ENCODE measurements around the gene EMX1.
"Not testable (repeated sequence)": the region's sequence is repeated elsewhere in the genome, so short reads cannot be mapped to it uniquely, and the experiment has no call there.

EMX1 gene

GRCh38 chr2:72892506-72893173 is 24.7 kb upstream of the EMX1 start:
- no peaks in the 10 kb centered on the region for H3K9me3 ChIP-seq (ENCODE audit: insufficient read depth, low read depth, low read length)
- H3K9ac ChIP-seq (ENCODE audit: low read depth, low read length), result no peak overlapping the region
- no peak overlapping the region for H3K27ac ChIP-seq (ENCODE audit: low read length)
- peaks cover 7% of the 10 kb centered on the region; the same call in 1 of the 2 replicates for H3K4me1 ChIP-seq (ENCODE audit: insufficient read depth, low read length)
- peaks cover 78% of the 10 kb centered on the region for H3K27me3 ChIP-seq (ENCODE audit: insufficient read depth, low read length)
- no peak overlapping the region for H3K4me3 ChIP-seq (ENCODE audit: low read length)
- H3K36me3 ChIP-seq (ENCODE audit: insufficient read depth, low read depth, low read length), result no peaks in the 10 kb centered on the region

DNA sequence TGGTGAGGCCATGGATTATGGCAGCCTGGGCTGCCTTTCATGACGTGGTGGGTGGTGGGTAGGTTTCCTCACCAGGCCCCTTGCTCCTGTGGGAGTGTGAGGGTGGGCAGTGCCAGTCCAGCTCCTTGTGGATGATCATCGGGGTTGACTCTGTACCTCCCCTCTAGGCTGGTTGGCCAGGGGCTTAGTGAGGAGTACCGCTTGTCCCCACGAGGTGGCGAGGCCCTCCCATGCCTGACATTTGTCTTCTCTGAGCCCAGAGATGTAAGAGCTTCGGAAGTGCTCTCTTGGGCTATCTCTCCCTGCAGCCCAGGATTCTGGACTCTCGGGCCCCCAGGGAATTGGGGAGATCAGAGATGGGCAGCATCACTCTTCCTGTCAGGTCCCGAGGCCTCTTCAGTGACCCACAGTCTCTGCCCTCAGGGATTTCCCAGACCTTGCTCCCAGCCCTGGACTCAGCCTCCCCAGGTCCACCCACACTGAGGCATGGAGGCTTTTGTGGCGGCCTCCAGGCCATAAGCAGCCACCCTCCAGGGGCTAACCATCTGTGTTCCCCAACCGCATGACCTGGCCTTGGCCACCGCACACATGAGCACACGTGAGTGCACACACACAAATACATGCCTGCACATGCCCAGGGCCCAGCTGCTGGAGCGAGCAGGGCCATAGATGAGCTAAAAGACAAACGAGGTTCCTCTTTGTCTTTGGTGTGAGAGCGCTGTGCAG is 23.6 kb upstream of the EMX1 start:
- H3K4me3 ChIP-seq (ENCODE audit: low read length), result no peak overlapping the region
- peaks cover 7% of the 10 kb centered on the region; the same call in 1 of the 2 replicates for H3K4me1 ChIP-seq (ENCODE audit: insufficient read depth, low read length)
- no peak overlapping the region for H3K27ac ChIP-seq (ENCODE audit: low read length)
- no peak overlapping the region for H3K9ac ChIP-seq (ENCODE audit: low read depth, low read length)
- peaks cover 78% of the 10 kb centered on the region for H3K27me3 ChIP-seq (ENCODE audit: insufficient read depth, low read length)
- no peaks in the 10 kb centered on the region for H3K9me3 ChIP-seq (ENCODE audit: insufficient read depth, low read depth, low read length)
- no peaks in the 10 kb centered on the region for H3K36me3 ChIP-seq (ENCODE audit: insufficient read depth, low read depth, low read length)

DNA sequence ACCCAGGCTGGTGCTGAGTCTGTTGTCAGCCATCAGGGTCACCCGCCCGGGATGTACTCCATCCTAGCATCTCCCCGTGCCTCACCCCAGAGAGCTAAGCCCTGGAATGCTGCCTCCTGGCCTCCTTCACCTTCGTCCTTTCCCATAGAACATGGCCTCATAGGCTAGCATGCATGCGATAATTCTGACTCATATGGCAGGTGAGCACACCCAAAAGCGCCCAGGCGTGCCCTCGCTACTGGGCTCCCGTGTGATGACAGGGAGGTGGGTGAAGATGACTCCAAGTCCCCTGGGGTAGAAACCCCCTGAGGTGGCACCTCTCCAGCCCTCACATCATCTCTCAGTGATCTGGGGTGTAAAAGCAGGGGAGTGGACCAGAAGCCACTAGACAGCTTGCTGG is 22.8 kb upstream of the EMX1 start:
- peaks cover 7% of the 10 kb centered on the region; the same call in 1 of the 2 replicates for H3K4me1 ChIP-seq (ENCODE audit: insufficient read depth, low read length)
- H3K27ac ChIP-seq (ENCODE audit: low read length), result no peak overlapping the region
- no peak overlapping the region for H3K9ac ChIP-seq (ENCODE audit: low read depth, low read length)

DNA sequence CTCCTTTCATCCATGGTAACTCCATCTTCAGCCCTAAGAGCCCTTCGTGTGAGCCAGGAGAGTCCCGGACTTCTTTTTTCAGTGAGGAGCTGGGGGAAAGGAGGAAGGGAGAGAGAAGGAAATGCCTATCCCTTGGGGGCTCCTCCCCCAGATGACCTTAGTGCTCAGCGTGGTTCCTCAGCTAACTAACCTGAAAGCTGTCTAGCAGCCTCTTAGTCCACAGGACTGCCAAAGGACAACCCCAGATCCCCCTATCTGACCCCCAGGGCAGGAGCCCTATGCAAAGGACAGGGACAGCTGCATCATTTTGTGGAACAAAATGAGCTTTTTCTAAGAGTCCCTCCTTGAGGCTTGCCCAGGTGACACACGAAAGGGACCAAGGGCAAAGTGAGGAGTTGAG is 22.2 kb upstream of the EMX1 start:
- H3K9ac ChIP-seq (ENCODE audit: low read depth, low read length), result no peak overlapping the region
- no peak overlapping the region for H3K4me3 ChIP-seq (ENCODE audit: low read length)
- peaks cover 7% of the 10 kb centered on the region; the same call in 1 of the 2 replicates for H3K4me1 ChIP-seq (ENCODE audit: insufficient read depth, low read length)
- H3K27ac ChIP-seq (ENCODE audit: low read length), result no peak overlapping the region
- peaks cover 78% of the 10 kb centered on the region for H3K27me3 ChIP-seq (ENCODE audit: insufficient read depth, low read length)
- H3K36me3 ChIP-seq (ENCODE audit: insufficient read depth, low read depth, low read length), result no peaks in the 10 kb centered on the region
- H3K9me3 ChIP-seq (ENCODE audit: insufficient read depth, low read depth, low read length), result no peaks in the 10 kb centered on the region

More for the DNA sequence above, 22.8 kb upstream of the EMX1 start:
- no peaks in the 10 kb centered on the region for H3K36me3 ChIP-seq (ENCODE audit: insufficient read depth, low read depth, low read length)
- H3K27me3 ChIP-seq (ENCODE audit: insufficient read depth, low read length), result peaks cover 78% of the 10 kb centered on the region
- H3K4me3 ChIP-seq (ENCODE audit: low read length), result no peak overlapping the region
- H3K9me3 ChIP-seq (ENCODE audit: insufficient read depth, low read depth, low read length), result no peaks in the 10 kb centered on the region

- Histone ChIP-seq H3K9ac (ENCODE audit: low read depth, low read length) (no peak overlapping the region), H3K27ac (ENCODE audit: low read length) (no peak overlapping the region), H3K4me1 (ENCODE audit: insufficient read depth, low read length) (peaks cover 7% of the 10 kb centered on the region; the same call in 1 of the 2 replicates), H3K9me3 (ENCODE audit: insufficient read depth, low read depth, low read length) (no peaks in the 10 kb centered on the region), H3K27me3 (ENCODE audit: insufficient read depth, low read length) (peaks cover 85% of the 10 kb centered on the region), H3K4me3 (ENCODE audit: low read length) (no peak overlapping the region), H3K36me3 (ENCODE audit: insufficient read depth, low read depth, low read length) (no peaks in the 10 kb centered on the region)
Measured at GRCh38 chr2:72895759-72896281, 21.5 kb upstream of the EMX1 start.

DNA sequence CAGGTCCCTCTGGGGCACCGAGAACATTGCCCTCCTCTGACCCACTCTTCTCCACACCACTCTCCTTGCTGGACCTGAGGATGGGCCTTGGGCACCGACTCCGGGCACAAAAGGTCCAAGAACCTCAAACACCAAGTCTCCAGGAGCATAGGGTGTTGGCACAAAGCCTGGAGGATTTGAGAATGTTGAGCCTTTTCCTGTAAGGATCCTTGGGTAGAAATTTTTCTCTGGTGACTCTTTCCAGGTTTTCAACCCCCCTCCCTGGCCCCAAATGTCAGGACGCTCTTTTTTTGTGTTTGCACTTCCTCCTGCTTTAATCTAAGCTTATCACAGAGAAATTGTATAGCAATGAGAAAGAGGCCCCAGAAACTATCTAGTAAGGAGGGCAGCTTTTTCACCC is 20.9 kb upstream of the EMX1 start:
- Histone ChIP-seq H3K27ac (ENCODE audit: low read length) (no peak overlapping the region), H3K4me1 (ENCODE audit: insufficient read depth, low read length) (peaks cover 7% of the 10 kb centered on the region; the same call in 1 of the 2 replicates), H3K4me3 (ENCODE audit: low read length) (no peak overlapping the region), H3K36me3 (ENCODE audit: insufficient read depth, low read depth, low read length) (no peaks in the 10 kb centered on the region), H3K9ac (ENCODE audit: low read depth, low read length) (no peak overlapping the region), H3K27me3 (ENCODE audit: insufficient read depth, low read length) (peaks cover 91% of the 10 kb centered on the region), H3K9me3 (ENCODE audit: insufficient read depth, low read depth, low read length) (no peaks in the 10 kb centered on the region)

DNA sequence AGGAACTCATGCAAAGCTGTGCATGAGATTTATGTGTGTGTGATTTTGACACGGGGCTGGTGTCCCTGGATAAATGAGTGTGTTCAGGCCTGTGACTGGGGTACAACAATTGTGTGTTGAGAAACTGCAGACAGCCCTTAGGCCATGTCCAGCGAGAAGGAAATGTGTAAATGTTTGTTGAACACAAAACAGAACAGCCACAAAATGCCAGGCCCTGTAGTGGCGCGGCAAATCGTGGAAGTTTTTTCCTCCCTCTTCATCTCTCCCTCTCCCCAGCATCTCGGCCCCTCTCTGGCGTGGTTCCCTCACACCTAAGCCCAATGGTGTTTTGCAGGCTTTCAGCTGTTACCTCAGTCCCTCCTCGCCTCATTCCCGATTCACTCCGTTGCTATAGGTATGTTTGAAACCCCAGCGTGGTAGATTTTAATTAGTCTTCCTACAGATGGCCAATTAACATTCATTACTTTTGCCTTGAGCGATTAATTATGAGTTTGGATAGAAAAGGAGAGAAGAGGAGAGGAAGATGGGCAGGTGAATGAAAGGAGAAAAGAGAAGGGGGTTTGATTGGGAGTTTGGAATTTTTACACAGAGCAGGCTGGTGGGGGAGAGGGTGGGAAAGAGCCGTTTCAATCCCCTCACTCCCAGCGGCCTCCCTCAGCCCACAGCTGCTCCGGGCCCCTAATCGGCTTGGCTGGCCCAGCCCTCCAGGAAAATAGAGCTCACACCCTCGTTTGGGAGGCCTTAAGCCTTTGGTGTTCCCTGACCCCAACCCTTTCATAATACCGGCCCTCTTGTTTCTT is 19.3 kb upstream of the EMX1 start:
- peaks cover 7% of the 10 kb centered on the region; the same call in 1 of the 2 replicates for H3K4me1 ChIP-seq (ENCODE audit: insufficient read depth, low read length)
- no peak overlapping the region for H3K27ac ChIP-seq (ENCODE audit: low read length)
- no peak overlapping the region for H3K9ac ChIP-seq (ENCODE audit: low read depth, low read length)
- H3K27me3 ChIP-seq (ENCODE audit: insufficient read depth, low read length), result peaks cover 98% of the 10 kb centered on the region
- no peak overlapping the region for H3K4me3 ChIP-seq (ENCODE audit: low read length)
- H3K9me3 ChIP-seq (ENCODE audit: insufficient read depth, low read depth, low read length), result no peaks in the 10 kb centered on the region
- no peaks in the 10 kb centered on the region for H3K36me3 ChIP-seq (ENCODE audit: insufficient read depth, low read depth, low read length)

DNA sequence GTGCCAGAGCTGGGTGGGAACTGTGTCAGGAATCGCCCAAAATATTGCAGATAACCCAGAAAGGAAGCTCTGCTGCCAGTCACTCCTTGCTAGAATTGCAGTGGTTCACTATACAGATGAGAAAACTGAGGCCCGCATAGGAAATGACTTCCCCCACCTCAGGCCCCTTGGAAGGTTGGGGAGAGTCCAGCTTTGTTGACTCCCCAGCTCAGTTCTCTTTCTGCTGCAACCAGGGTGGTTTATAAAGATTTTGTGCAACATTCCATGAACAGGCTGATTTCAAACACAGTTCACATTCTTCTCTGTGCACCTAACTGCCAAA is 18.8 kb upstream of the EMX1 start:
- H3K4me3 ChIP-seq (ENCODE audit: low read length), result no peak overlapping the region
- no peaks in the 10 kb centered on the region for H3K36me3 ChIP-seq (ENCODE audit: insufficient read depth, low read depth, low read length)
- no peak overlapping the region for H3K27ac ChIP-seq (ENCODE audit: low read length)
- H3K27me3 ChIP-seq (ENCODE audit: insufficient read depth, low read length), result peaks cover 98% of the 10 kb centered on the region
- H3K4me1 ChIP-seq (ENCODE audit: insufficient read depth, low read length), result peaks cover 7% of the 10 kb centered on the region; the same call in 1 of the 2 replicates
- H3K9ac ChIP-seq (ENCODE audit: low read depth, low read length), result no peak overlapping the region
- no peaks in the 10 kb centered on the region for H3K9me3 ChIP-seq (ENCODE audit: insufficient read depth, low read depth, low read length)

- H3K9ac ChIP-seq (ENCODE audit: low read depth, low read length), result no peak overlapping the region
- peaks cover 2% of the 10 kb centered on the region; the same call in 1 of the 2 replicates for H3K4me1 ChIP-seq (ENCODE audit: insufficient read depth, low read length)
- H3K9me3 ChIP-seq (ENCODE audit: insufficient read depth, low read depth, low read length), result no peaks in the 10 kb centered on the region
- no peaks in the 10 kb centered on the region for H3K36me3 ChIP-seq (ENCODE audit: insufficient read depth, low read depth, low read length)
- H3K27ac ChIP-seq (ENCODE audit: low read length), result no peak overlapping the region
- H3K4me3 ChIP-seq (ENCODE audit: low read length), result no peak overlapping the region
- peaks cover 99% of the 10 kb centered on the region for H3K27me3 ChIP-seq (ENCODE audit: insufficient read depth, low read length)
Measured at GRCh38 chr2:72900191-72900825, 17.0 kb upstream of the EMX1 start.

- no peaks in the 10 kb centered on the region for H3K9me3 ChIP-seq (ENCODE audit: insufficient read depth, low read depth, low read length)
- no peaks in the 10 kb centered on the region for H3K4me1 ChIP-seq (ENCODE audit: insufficient read depth, low read length)
- no peak overlapping the region for H3K9ac ChIP-seq (ENCODE audit: low read depth, low read length)
- no peak overlapping the region for H3K4me3 ChIP-seq (ENCODE audit: low read length)
- peaks cover 99% of the 10 kb centered on the region for H3K27me3 ChIP-seq (ENCODE audit: insufficient read depth, low read length)
- H3K27ac ChIP-seq (ENCODE audit: low read length), result no peak overlapping the region
- H3K36me3 ChIP-seq (ENCODE audit: insufficient read depth, low read depth, low read length), result no peaks in the 10 kb centered on the region
Measured at GRCh38 chr2:72901426-72901825, 15.9 kb upstream of the EMX1 start.

GRCh38 chr2:72907369-72907768 is 9.9 kb upstream of the EMX1 start:
- not testable (repeated sequence) for H3K9ac ChIP-seq (ENCODE audit: low read depth, low read length); H3K9me3 ChIP-seq (ENCODE audit: insufficient read depth, low read depth, low read length); H3K36me3 ChIP-seq (ENCODE audit: insufficient read depth, low read depth, low read length); H3K4me3 ChIP-seq (ENCODE audit: low read length); H3K4me1 ChIP-seq (ENCODE audit: insufficient read depth, low read length); H3K27ac ChIP-seq (ENCODE audit: low read length)
- H3K27me3 ChIP-seq (ENCODE audit: insufficient read depth, low read length), result peaks cover 93% of the 10 kb centered on the region

Data from iPS-20b (cell line).